HG02623 (cell line): ENCODE measurements around the gene EFCAB11.

ENCODE experiments used
- ATAC-seq: cut with Tn5 transposase; IDR thresholded peaks from one replicate; pipeline ENCODE4 v1.9.1; 2021; ENCODE audit warnings: moderate library complexity; ENCODE audit not compliant: unreplicated experiment

The EFCAB11 gene

GRCh38 chr14:89954070-89955021 is at the start of gene EFCAB11:
EFCAB11 (minus strand) TSS chr14:89954730; CDS start chr14:89954660, 70 bp downstream.
- peak; percentile 85 for ATAC-seq

- no peak for ATAC-seq
Measured at GRCh38 chr14:90003526-90004307, 49.2 kb upstream of the EFCAB11 start.

GRCh38 chr14:90000935-90001334 is 46.4 kb upstream of the EFCAB11 start:
- ATAC-seq: no peak

GRCh38 chr14:89996963-89997362 is 42.4 kb upstream of the EFCAB11 start:
- ATAC-seq: no peak

- ATAC-seq: no peak
Measured at GRCh38 chr14:89992273-89992672, 37.7 kb upstream of the EFCAB11 start.

GRCh38 chr14:89990623-89991275 is 36.2 kb upstream of the EFCAB11 start:
- no peak for ATAC-seq

- no peak for ATAC-seq
Measured at GRCh38 chr14:89990218-89990617, 35.7 kb upstream of the EFCAB11 start.

- ATAC-seq: no peak
Measured at GRCh38 chr14:89988787-89989186, 34.3 kb upstream of the EFCAB11 start.

- ATAC-seq: no peak
Measured at GRCh38 chr14:89987161-89987475, 32.6 kb upstream of the EFCAB11 start.

- ATAC-seq: no peak
Measured at GRCh38 chr14:89986462-89987160, 32.1 kb upstream of the EFCAB11 start.

- ATAC-seq: peak; percentile 68
Measured at GRCh38 chr14:89983375-89983774, 28.8 kb upstream of the EFCAB11 start.

GRCh38 chr14:89978656-89979055 is 24.1 kb upstream of the EFCAB11 start:
- no peak for ATAC-seq

- no peak for ATAC-seq
Measured at GRCh38 chr14:89977668-89978067, 23.1 kb upstream of the EFCAB11 start.

GRCh38 chr14:89973234-89973823 is 18.8 kb upstream of the EFCAB11 start:
- no peak for ATAC-seq

- no peak for ATAC-seq
Measured at GRCh38 chr14:89965839-89966238, 11.3 kb upstream of the EFCAB11 start.

GRCh38 chr14:89963288-89963978 is 8.9 kb upstream of the EFCAB11 start:
- ATAC-seq: no peak

GRCh38 chr14:89960914-89961313 is 6.4 kb upstream of the EFCAB11 start:
- no peak for ATAC-seq

- ATAC-seq: no peak
Measured at GRCh38 chr14:89959853-89960445, 5.4 kb upstream of the EFCAB11 start.

- no peak for ATAC-seq
Measured at GRCh38 chr14:89958966-89959365, 4.4 kb upstream of the EFCAB11 start.
